PC-9 (cell line): ENCODE measurements around the gene SPEG. TPM values are rescaled to one million over a fixed set of nuclear protein-coding genes. Genes with fewer than 3 reads are reported as not detected.

Experiments
- BruUV-seq: library from RNA; stranded (reverse); fragments of 400-500 nt; replicated peaks from 2 replicates; lab custom pipeline; 2021; lab: Mats Ljungman, UMichigan
- CTCF ChIA-PET: fragments of 300-600 bp; sonication (Branson Sonifier 250); formaldehyde crosslinking; loops from one replicate; lab custom pipeline; 2022; ENCODE audit warnings: antibody characterized with exemption; lab: Charles Lee
- POLR2A ChIA-PET: fragments of 300-600 bp; sonication (Branson Sonifier 250); formaldehyde crosslinking; loops from one replicate; lab custom pipeline; 2022; ENCODE audit warnings: antibody characterized with exemption; ENCODE audit not compliant: unreplicated experiment; lab: Charles Lee
- DNase-seq, 2 experiments: peaks; one replicate each; pipeline versions ENCODE4 v3.0.0 to v3.0.0-alpha.2; 2015 to 2022; ENCODE audit warnings: mixed read lengths in 1 of 2
- H2AFZ ChIP-seq: fragments of 200-600 bp; sonication (generic); 2 replicates; pipeline ENCODE4 v1.8.1; 2017; ENCODE audit warnings: antibody characterized with exemption
- H3F3A ChIP-seq: fragments of 200-600 bp; sonication (generic); 2 replicates; pipeline ENCODE4 v1.8.1; 2017; ENCODE audit warnings: antibody characterized with exemption, mild to moderate bottlenecking, low read depth; ENCODE audit not compliant: insufficient read depth
- H3K27ac ChIP-seq: fragments of 200-600 bp; sonication (generic); 2 replicates; pipeline ENCODE4 v1.6.1; 2016; ENCODE audit warnings: mixed run types
- H3K27me3 ChIP-seq: fragments of 200-600 bp; sonication (generic); 2 replicates; pipeline ENCODE4 v1.6.1; 2016; ENCODE audit warnings: low read depth, mixed run types; ENCODE audit not compliant: insufficient read depth
- H3K36me3 ChIP-seq: fragments of 200-600 bp; sonication (generic); 2 replicates; pipeline ENCODE4 v1.6.1; 2016; ENCODE audit warnings: low read depth, mixed run types
- H3K4me1 ChIP-seq: fragments of 200-600 bp; sonication (generic); replicated peaks from 2 replicates; pipeline ENCODE4 v1.6.1; 2016; ENCODE audit warnings: mixed run types; ENCODE audit not compliant: insufficient read depth
- H3K4me2 ChIP-seq: fragments of 200-600 bp; sonication (generic); 2 replicates; pipeline ENCODE4 v1.6.1; 2017; ENCODE audit warnings: mixed run types
- H3K4me3 ChIP-seq: fragments of 200-600 bp; sonication (generic); 2 replicates; pipeline ENCODE4 v1.6.1; 2016; ENCODE audit warnings: mixed run types
- H3K79me2 ChIP-seq: fragments of 200-600 bp; sonication (generic); 2 replicates; pipeline ENCODE4 v1.6.1; 2017; ENCODE audit warnings: low read depth, mixed run types
- H3K9me2 ChIP-seq: fragments of 200-600 bp; sonication (generic); 2 replicates; pipeline ENCODE4 v1.8.1; 2017; ENCODE audit warnings: mild to moderate bottlenecking; ENCODE audit not compliant: insufficient read depth
- H3K9me3 ChIP-seq: fragments of 200-600 bp; sonication (generic); 2 replicates; pipeline ENCODE4 v1.8.1; 2016; ENCODE audit warnings: low read depth; ENCODE audit not compliant: insufficient read depth
- H4K20me1 ChIP-seq: fragments of 200-600 bp; sonication (generic); 2 replicates; pipeline ENCODE4 v1.8.1; 2017; ENCODE audit not compliant: insufficient read depth
- CTCF ChIP-seq: fragments of 200-600 bp; sonication (generic); conservative IDR thresholded peaks from 2 replicates; pipeline ENCODE4 v1.6.1; 2017; ENCODE audit warnings: mixed run types, antibody characterized with exemption, mild to moderate bottlenecking, moderate library complexity
- EZH2 ChIP-seq: fragments of 200-600 bp; sonication (generic); IDR thresholded peaks from 2 replicates; pipeline ENCODE4 v1.8.0; 2017; ENCODE audit warnings: antibody characterized with exemption, low read depth
- intact Hi-C: fragments of 100-400 bp; cut with micrococcal nuclease; formaldehyde crosslinking; loops from one replicate; pipeline ENCODE4 v1.10.0; 2022; ENCODE audit not compliant: unreplicated experiment
- total RNA-seq: library from RNA; stranded (reverse); gene quantifications from 2 replicates; pipeline ENCODE4 v1.2.3, GENCODE V29; 2021

The SPEG gene
- total RNA-seq, 1 experiment from 2014 or later = 46.8 TPM

- TF ChIP-seq EZH2 = no peak
- no peak for TF ChIP-seq CTCF
- H3K4me3 ChIP-seq = no peak overlapping the region
- peaks cover 5% of the 10 kb centered on the region; the same call in 1 of the 2 replicates for H3F3A ChIP-seq
- H3K79me2 ChIP-seq = no peaks in the 10 kb centered on the region
- no peaks in the 10 kb centered on the region for H3K9me3 ChIP-seq
- no peak for DNase-seq
- POLR2A ChIA-PET = no interaction called here
- no peaks in the 10 kb centered on the region for H4K20me1 ChIP-seq
- peaks cover 62% of the 10 kb centered on the region for H3K27me3 ChIP-seq
- H3K4me2 ChIP-seq = no peak overlapping the region
- H3K9me2 ChIP-seq = no peaks in the 10 kb centered on the region
- peaks cover 4% of the 10 kb centered on the region for H3K4me1 ChIP-seq
- no peak overlapping the region for H3K27ac ChIP-seq
- intact Hi-C loops = no loop called here
- BruUV-seq = no TSS peak
- H3K36me3 ChIP-seq = no peaks in the 10 kb centered on the region
- CTCF ChIA-PET = interaction anchor here (0.7 kb wide), 1 partner anchor 10 kb away, joined by 5 read pairs; no protein-coding TSS in a partner anchor
- H2AFZ ChIP-seq = no peak overlapping the region
Measured at GRCh38 chr2:219516888-219517287, 82.2 kb downstream of the SPEG start.

GRCh38 chr2:219517954-219518778 lies 83.5 kb downstream of the SPEG start:
- Histone ChIP-seq H3K27ac (no peak overlapping the region), H3K4me2 (no peak overlapping the region), H3K4me1 (peaks cover 15% of the 10 kb centered on the region), H3K79me2 (no peaks in the 10 kb centered on the region), H3K9me3 (no peaks in the 10 kb centered on the region), H4K20me1 (no peaks in the 10 kb centered on the region), H3K4me3 (no peak overlapping the region), H3K27me3 (peaks cover 51% of the 10 kb centered on the region), H2AFZ (no peak overlapping the region), H3F3A (peaks cover 6% of the 10 kb centered on the region; the same call in 1 of the 2 replicates), H3K9me2 (no peaks in the 10 kb centered on the region), H3K36me3 (no peaks in the 10 kb centered on the region)
- BruUV-seq = no TSS peak
- ChIA-PET POLR2A (no interaction called here), CTCF (interaction anchor here (0.9 to 1.1 kb wide), 2 partner anchors 8 to 19 kb away, joined by 3 to 5 read pairs; partner anchors contain the start of gene GMPPA)
- no peak for DNase-seq
- no peak for TF ChIP-seq CTCF
- no peak for TF ChIP-seq EZH2
- intact Hi-C loops = no loop called here

GRCh38 chr2:219519526-219519916 lies 84.9 kb downstream of the SPEG start:
- TF ChIP-seq EZH2 (no peak), CTCF (no peak)
- peaks cover 6% of the 10 kb centered on the region; the same call in 1 of the 2 replicates for H3F3A ChIP-seq
- no peak overlapping the region for H2AFZ ChIP-seq
- H3K36me3 ChIP-seq = no peaks in the 10 kb centered on the region
- CTCF ChIA-PET = no interaction called here
- no peaks in the 10 kb centered on the region for H4K20me1 ChIP-seq
- no peaks in the 10 kb centered on the region for H3K79me2 ChIP-seq
- no peaks in the 10 kb centered on the region for H3K9me3 ChIP-seq
- no TSS peak for BruUV-seq
- DNase-seq = no peak
- POLR2A ChIA-PET = no interaction called here
- H3K4me3 ChIP-seq = no peak overlapping the region
- H3K4me1 ChIP-seq = peaks cover 15% of the 10 kb centered on the region
- intact Hi-C loops = no loop called here
- H3K4me2 ChIP-seq = no peak overlapping the region
- H3K9me2 ChIP-seq = no peaks in the 10 kb centered on the region
- no peak overlapping the region for H3K27ac ChIP-seq
- peaks cover 39% of the 10 kb centered on the region for H3K27me3 ChIP-seq
